Measurements from ENCODE around the gene CENPV.
A peak's percentile ranks its signal among the peaks of the same experiment; 100 is the strongest.
"Not testable (repeated sequence)": the region's sequence is repeated elsewhere in the genome, so short reads cannot be mapped to it uniquely, and the experiment has no call there.

The CENPV gene

GRCh38 chr17:16353317-16354174 lies at the start of gene CENPV:
TSS of gene CENPV (minus strand) at chr17:16353469. CDS start at chr17:16353436, 33 bp downstream.
- no peak for DNase-seq

- DNase-seq: no peak
Measured at GRCh38 chr17:16398270-16399267, 45.3 kb upstream of the CENPV start.

- DNase-seq: not testable (repeated sequence)
Measured at GRCh38 chr17:16396693-16397092, 43.4 kb upstream of the CENPV start.

- DNase-seq: not testable (repeated sequence)
Measured at GRCh38 chr17:16395887-16396286, 42.6 kb upstream of the CENPV start.

- DNase-seq: not testable (repeated sequence)
Measured at GRCh38 chr17:16392491-16392890, 39.2 kb upstream of the CENPV start.

GRCh38 chr17:16391451-16391850 lies 38.2 kb upstream of the CENPV start:
- no peak for DNase-seq

GRCh38 chr17:16386126-16386507 lies 32.8 kb upstream of the CENPV start:
- DNase-seq: not testable (repeated sequence)

- DNase-seq: no peak
Measured at GRCh38 chr17:16384557-16384956, 31.3 kb upstream of the CENPV start.

GRCh38 chr17:16383772-16384287 lies 30.6 kb upstream of the CENPV start:
- DNase-seq: no peak

GRCh38 chr17:16383216-16383615 lies 29.9 kb upstream of the CENPV start:
- DNase-seq: no peak

- no peak for DNase-seq
Measured at GRCh38 chr17:16381496-16381820, 28.2 kb upstream of the CENPV start.

- DNase-seq: peak; percentile 87
Measured at GRCh38 chr17:16380640-16381495, 27.6 kb upstream of the CENPV start, which contains the start of gene UBB. TSS of gene UBB (plus strand) at chr17:16381091. CDS start at chr17:16381908, 817 bp downstream.

- no peak for DNase-seq
Measured at GRCh38 chr17:16379654-16380053, 26.4 kb upstream of the CENPV start.

- no peak for DNase-seq
Measured at GRCh38 chr17:16378636-16379282, 25.5 kb upstream of the CENPV start.

GRCh38 chr17:16377941-16378341 lies 24.7 kb upstream of the CENPV start:
- no peak for DNase-seq

GRCh38 chr17:16374146-16374938 lies 21.1 kb upstream of the CENPV start:
- no peak for DNase-seq

- no peak for DNase-seq
Measured at GRCh38 chr17:16371742-16372141, 18.5 kb upstream of the CENPV start.

GRCh38 chr17:16364625-16365024 lies 11.4 kb upstream of the CENPV start:
- DNase-seq: no peak

- DNase-seq: peak; percentile 11
Measured at GRCh38 chr17:16363749-16364536, 10.7 kb upstream of the CENPV start.

GRCh38 chr17:16361874-16362273 lies 8.6 kb upstream of the CENPV start:
- DNase-seq: no peak

Measured in NCI-H446 treated with DMSO at 0.1 percent for 48 hours (cell line).